K562 (cell line): ENCODE results near the gene LUZP1. TPM values are rescaled to one million over a fixed set of nuclear protein-coding genes. Genes with fewer than 3 reads are reported as not detected.

ENCODE experiments used
- ATAC-seq: fragments of 200-7000 bp; cut with Tn5 transposase; 3 replicates; pipeline ENCODE4 v1.9.1; 2020; ENCODE audit warnings: moderate library complexity
- BruUV-seq: library from RNA; stranded (reverse); fragments of 400-500 nt; replicated peaks from 2 replicates; lab custom pipeline; 2021; lab: Mats Ljungman, UMichigan
- CTCF ChIA-PET: fragments of 300-600 bp; formaldehyde crosslinking; extraction: SDS; loops from one replicate; lab custom pipeline; 2021; ENCODE audit warnings: low intra/inter-chr PET ratio; lab: Yijun Ruan, JAX
- POLR2A ChIA-PET: fragments of 300-600, 350-650 bp; sonication (Branson Sonifier 250); formaldehyde crosslinking; extraction: SDS; loops from one replicate; lab custom pipeline; 2021; ENCODE audit warnings: antibody characterized with exemption, inconsistent platforms; lab: Yijun Ruan, JAX
- DNase-seq, 4 experiments: peaks; one replicate each; pipeline versions ENCODE4 v3.0.0 to v3.0.0-alpha.2; 2011 to 2018; ENCODE audit warnings: low spot score in 3 of 4, mixed read lengths in 3 of 4; ENCODE audit errors: extremely low read depth in 1 of 4
- FAIRE-seq: peaks from 2 replicates; lab custom pipeline; 2011; peaks lifted over from hg19 to GRCh38; lab: Jason Lieb, UNC
- H2AFZ ChIP-seq: 2 replicates; pipeline ENCODE4 v1.6.0; 2011; ENCODE audit warnings: low read depth, low read length, control low read depth, inconsistent platforms
- H3K27ac ChIP-seq: fragments of 200-600 bp; 3 replicates; pipeline ENCODE4 v1.8.0; 2011; ENCODE audit warnings: low read depth, mild to moderate bottlenecking, control low read depth, inconsistent platforms, low read length, moderate library complexity, mixed read lengths; ENCODE audit errors: extremely low read depth
- H3K27me3 ChIP-seq, 2 experiments: fragments of 300-600 bp in 1 of 2; 2 replicates in 1 of 2; 3 replicates in 1 of 2; pipeline versions ENCODE4 v1.6.0 to v1.8.0; 2011; ENCODE audit warnings: inconsistent platforms in 2 of 2, low read length in 2 of 2, mild to moderate bottlenecking in 1 of 2, mixed read lengths in 1 of 2, moderate library complexity in 1 of 2; ENCODE audit not compliant: control insufficient read depth in 2 of 2, insufficient read depth in 2 of 2
- H3K36me3 ChIP-seq: fragments of 300-600 bp; 3 replicates; pipeline ENCODE4 v1.8.0; 2011; ENCODE audit warnings: mild to moderate bottlenecking, low read length, inconsistent platforms; ENCODE audit not compliant: control insufficient read depth, insufficient read depth
- H3K4me1 ChIP-seq, 2 experiments: fragments of 200-600 bp in 1 of 2; replicated peaks in 1 of 2; 2 replicates in 1 of 2; 3 replicates in 1 of 2; pipeline versions ENCODE4 v1.5.1 to v1.8.0; 2011; ENCODE audit warnings: inconsistent platforms in 2 of 2, low read length in 2 of 2, mild to moderate bottlenecking in 1 of 2, mixed read lengths in 1 of 2, moderate library complexity in 1 of 2; ENCODE audit not compliant: control insufficient read depth in 2 of 2, insufficient read depth in 2 of 2
- H3K4me2 ChIP-seq: 2 replicates; pipeline ENCODE4 v1.6.1; 2011; ENCODE audit warnings: low read length, control low read depth, inconsistent platforms, mixed read lengths; ENCODE audit not compliant: insufficient read depth
- H3K4me3 ChIP-seq: fragments of 200-600 bp; sonication (generic), shearing (Covaris generic); 2 replicates; pipeline ENCODE4 v1.5.1; 2016; ENCODE audit warnings: control low read depth, inconsistent platforms
- H3K79me2 ChIP-seq: fragments of 200-600 bp; 3 replicates; pipeline ENCODE4 v1.8.0; 2011; ENCODE audit warnings: low read length, inconsistent platforms; ENCODE audit not compliant: control insufficient read depth, insufficient read depth
- H3K9ac ChIP-seq, 2 experiments: 2 replicates each; pipeline versions ENCODE4 v1.6.0 to v1.6.1; 2011; ENCODE audit warnings: low read depth in 2 of 2, low read length in 2 of 2, control low read depth in 1 of 2, inconsistent platforms in 1 of 2, mild to moderate bottlenecking in 1 of 2, mixed read lengths in 1 of 2; ENCODE audit not compliant: insufficient read depth in 1 of 2
- H3K9me1 ChIP-seq: one replicate; pipeline ENCODE4 v1.6.0; 2011; ENCODE audit warnings: inconsistent platforms, mild to moderate bottlenecking, low read length, moderate library complexity; ENCODE audit not compliant: control insufficient read depth, insufficient read depth
- H3K9me3 ChIP-seq: replicated peaks from 2 replicates; pipeline ENCODE4 v1.5.1; 2011; ENCODE audit warnings: low read depth, low read length, inconsistent platforms; ENCODE audit not compliant: control insufficient read depth, insufficient read depth
- H4K20me1 ChIP-seq: replicated peaks from 2 replicates; pipeline ENCODE4 v1.6.1; 2011; ENCODE audit warnings: low read length, inconsistent platforms, mixed read lengths; ENCODE audit not compliant: control insufficient read depth, insufficient read depth
- CBFB ChIP-seq: sonication (generic); formaldehyde crosslinking; IDR thresholded peaks from 2 replicates; pipeline ENCODE4 v1.4.0; 2020; ENCODE audit warnings: mild to moderate bottlenecking, missing genetic modification reagents
- FOXK2 ChIP-seq, 2 experiments: fragments of 450-650 bp; IDR thresholded peaks in 1 of 2; conservative IDR thresholded peaks in 1 of 2; 2 replicates each; pipeline ENCODE4 v1.6.1; 2016; ENCODE audit warnings: low read depth in 2 of 2, mild to moderate bottlenecking in 1 of 2
- HOXB6 ChIP-seq: fragments of 250-450 bp; sonication (Bioruptor Pico); IDR thresholded peaks from 2 replicates; pipeline ENCODE4 v1.5.1; 2022; ENCODE audit warnings: mild to moderate bottlenecking, borderline replicate concordance
- KDM2B ChIP-seq: fragments of 250-450 bp; sonication (Bioruptor Pico); IDR thresholded peaks from 2 replicates; pipeline ENCODE4 v1.8.0; 2021; ENCODE audit warnings: mild to moderate bottlenecking, moderate library complexity
- MEF2A ChIP-seq: IDR thresholded peaks from 2 replicates; pipeline ENCODE4 v1.6.1; 2011; ENCODE audit warnings: low read depth, mild to moderate bottlenecking, low read length, moderate library complexity; ENCODE audit not compliant: control insufficient read depth
- NCOA2 ChIP-seq, 2 experiments: fragments of 450-650 bp; IDR thresholded peaks; 2 replicates each; pipeline ENCODE4 v1.6.1; 2018; ENCODE audit warnings: mild to moderate bottlenecking in 2 of 2, moderate library complexity in 1 of 2; ENCODE audit not compliant: partially characterized antibody in 2 of 2
- NFE2L1 ChIP-seq: fragments of 450-650 bp; IDR thresholded peaks from 2 replicates; pipeline ENCODE4 v1.6.1; 2016; ENCODE audit warnings: missing genetic modification characterization, low read depth, mild to moderate bottlenecking, missing compliant biosample characterization, moderate library complexity, borderline replicate concordance
- NR2C1 ChIP-seq, 2 experiments: fragments of 450-650 bp; IDR thresholded peaks; 2 replicates each; pipeline ENCODE4 v1.6.1; 2017; ENCODE audit warnings: mild to moderate bottlenecking in 2 of 2, antibody characterized with exemption in 1 of 2, inconsistent platforms in 1 of 2, missing compliant biosample characterization in 1 of 2, missing genetic modification characterization in 1 of 2
- PHB2 ChIP-seq: fragments of 450-650 bp; IDR thresholded peaks from 2 replicates; pipeline ENCODE4 v1.6.1; 2017; ENCODE audit warnings: low read depth
- PTRF ChIP-seq: fragments of 450-650 bp; IDR thresholded peaks from 2 replicates; pipeline ENCODE4 v1.6.1; 2016; ENCODE audit warnings: mild to moderate bottlenecking, missing genetic modification characterization, missing compliant biosample characterization
- ZBTB7A ChIP-seq: IDR thresholded peaks from 2 replicates; pipeline ENCODE4 v1.6.1; 2011; ENCODE audit warnings: low read depth, mild to moderate bottlenecking, low read length, moderate library complexity, borderline replicate concordance; ENCODE audit not compliant: control insufficient read depth
- ZNF184 ChIP-seq: sonication (generic); formaldehyde crosslinking; IDR thresholded peaks from 2 replicates; pipeline ENCODE4 v1.5.0; 2020; ENCODE audit warnings: missing genetic modification reagents
- WGBS: fragments of 100-300 bp; shearing (Covaris generic); methylation state at CpG from one replicate; pipeline ENCODE4 v1.1.6; 2016; ENCODE audit warnings: low coverage, mixed read lengths; ENCODE audit not compliant: insufficient coverage; ENCODE audit errors: missing lambda C conversion rate; 5-methylcytosine and 5-hydroxymethylcytosine counted together
- in situ Hi-C: fragments of 300-500 bp; cut with MboI; formaldehyde crosslinking; loops from 4 replicates; pipeline ENCODE4 v1.15.0; 2018; ENCODE audit warnings: inconsistent platforms, mixed read lengths
- intact Hi-C: fragments of 100-400 bp; cut with micrococcal nuclease; formaldehyde crosslinking; loops from 2 replicates; pipeline ENCODE4 v1.14.2; 2022
- polyA plus RNA-seq, 8 experiments: library from polyadenylated mRNA; depleted of rRNA in 4 of 8; stranded (reverse) in 5 of 8; unstranded in 3 of 8; fragments of >200 nt; fragmentation: Nextera tagmentation in 2 of 8; fragmentation: Illumina TruSeq in 1 of 8; extraction: Ambion mirVana in 2 of 8; extraction: Trizol in 1 of 8; gene quantifications; 2 replicates each; pipeline versions ENCODE4 v1.2.1 to v1.2.3, GENCODE V29; 2011 to 2014; ENCODE audit warnings: inconsistent platforms in 1 of 8, missing spikeins in 1 of 8
- total RNA-seq, 7 experiments: library from RNA; depleted of rRNA in 6 of 7; stranded (reverse); fragments of >200 nt in 6 of 7; fragmentation: Illumina TruSeq in 2 of 7; extraction: Trizol in 2 of 7; gene quantifications; 2 replicates each; pipeline versions ENCODE4 v1.2.1 to v1.2.3, GENCODE V29; 2011 to 2021; ENCODE audit warnings: low replicate concordance in 1 of 7
- TF ChIP-seq, protein P1 (sequence below): sonication (generic); formaldehyde crosslinking; IDR thresholded peaks from 2 replicates; pipeline ENCODE4 v1.8.1; 2022; ENCODE audit warnings: missing genetic modification reagents
- TF ChIP-seq, protein P2 (sequence below): fragments of 450-650 bp; IDR thresholded peaks from 2 replicates; pipeline ENCODE4 v1.6.1; 2016
- TF ChIP-seq, protein P3 (sequence below): fragments of 450-650 bp; IDR thresholded peaks from 2 replicates; pipeline ENCODE4 v1.6.1; 2016; ENCODE audit warnings: low read depth, mild to moderate bottlenecking, moderate library complexity

The LUZP1 gene
- total and polyA plus RNA-seq, 9 of the 15 experiments (the other 6 are each of a cell fraction or from before 2014, with no cell fraction given) = 6.5 to 19.1 (median 12.4) TPM

DNA sequence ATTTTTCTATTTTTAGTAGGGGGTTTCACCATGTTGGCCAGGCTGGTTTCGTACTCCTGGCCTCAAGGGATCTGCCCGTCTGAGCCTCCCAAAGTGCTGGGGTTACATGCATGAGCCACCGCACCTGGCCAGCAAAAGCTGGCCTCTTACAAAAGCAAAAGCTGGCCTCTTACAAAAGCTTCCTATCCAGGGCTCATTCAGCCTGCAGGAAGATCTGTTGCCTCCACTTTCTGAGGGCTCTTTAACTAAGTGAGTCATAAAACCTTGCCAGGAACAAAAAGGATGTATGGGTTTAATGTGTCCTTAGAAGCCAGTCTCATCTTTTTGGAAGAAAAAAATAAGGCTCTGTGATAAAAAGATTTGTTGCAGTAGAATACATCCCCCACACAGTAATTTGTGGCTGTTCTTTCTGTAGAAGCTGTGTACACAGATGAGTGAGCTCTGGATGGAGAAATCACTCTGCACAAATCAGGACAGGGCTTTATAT, 33.6 kb upstream of the LUZP1 start:
- Histone ChIP-seq H3K9me3 (peaks cover 3% of the 10 kb centered on the region), H3K27ac (no peak overlapping the region), H3K4me1 (no peaks in the 10 kb centered on the region; a peak in 1 of 5 replicates), H3K36me3 (no peaks in the 10 kb centered on the region), H3K79me2 (no peaks in the 10 kb centered on the region), H3K9me1 (no peaks in the 10 kb centered on the region), H3K9ac (no peak overlapping the region), H3K4me2 (no peak overlapping the region), H4K20me1 (no peaks in the 10 kb centered on the region), H3K4me3 (no peak overlapping the region), H2AFZ (no peak overlapping the region), H3K27me3 (peaks cover 16 to 31% of the 10 kb centered on the region in 2 experiments; a peak in 4 of 5 replicates)
- no TSS peak for BruUV-seq
- TF ChIP-seq, protein P1, sequence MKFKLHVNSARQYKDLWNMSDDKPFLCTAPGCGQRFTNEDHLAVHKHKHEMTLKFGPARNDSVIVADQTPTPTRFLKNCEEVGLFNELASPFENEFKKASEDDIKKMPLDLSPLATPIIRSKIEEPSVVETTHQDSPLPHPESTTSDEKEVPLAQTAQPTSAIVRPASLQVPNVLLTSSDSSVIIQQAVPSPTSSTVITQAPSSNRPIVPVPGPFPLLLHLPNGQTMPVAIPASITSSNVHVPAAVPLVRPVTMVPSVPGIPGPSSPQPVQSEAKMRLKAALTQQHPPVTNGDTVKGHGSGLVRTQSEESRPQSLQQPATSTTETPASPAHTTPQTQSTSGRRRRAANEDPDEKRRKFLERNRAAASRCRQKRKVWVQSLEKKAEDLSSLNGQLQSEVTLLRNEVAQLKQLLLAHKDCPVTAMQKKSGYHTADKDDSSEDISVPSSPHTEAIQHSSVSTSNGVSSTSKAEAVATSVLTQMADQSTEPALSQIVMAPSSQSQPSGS (CRISPR knock-in tag) = no peak
- TF ChIP-seq FOXK2 (conservative IDR thresholded peaks at IDR 0.05 in 1 of 2, IDR thresholded peaks at IDR 0.05 in 1 of 2; ENCODE audit: low read depth in 2 of 2) = no peak
- TF ChIP-seq, protein P2, sequence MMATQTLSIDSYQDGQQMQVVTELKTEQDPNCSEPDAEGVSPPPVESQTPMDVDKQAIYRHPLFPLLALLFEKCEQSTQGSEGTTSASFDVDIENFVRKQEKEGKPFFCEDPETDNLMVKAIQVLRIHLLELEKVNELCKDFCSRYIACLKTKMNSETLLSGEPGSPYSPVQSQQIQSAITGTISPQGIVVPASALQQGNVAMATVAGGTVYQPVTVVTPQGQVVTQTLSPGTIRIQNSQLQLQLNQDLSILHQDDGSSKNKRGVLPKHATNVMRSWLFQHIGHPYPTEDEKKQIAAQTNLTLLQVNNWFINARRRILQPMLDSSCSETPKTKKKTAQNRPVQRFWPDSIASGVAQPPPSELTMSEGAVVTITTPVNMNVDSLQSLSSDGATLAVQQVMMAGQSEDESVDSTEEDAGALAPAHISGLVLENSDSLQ = no peak
- TF ChIP-seq HOXB6 (CRISPR knock-in tag) = no peak
- TF ChIP-seq, protein P3, sequence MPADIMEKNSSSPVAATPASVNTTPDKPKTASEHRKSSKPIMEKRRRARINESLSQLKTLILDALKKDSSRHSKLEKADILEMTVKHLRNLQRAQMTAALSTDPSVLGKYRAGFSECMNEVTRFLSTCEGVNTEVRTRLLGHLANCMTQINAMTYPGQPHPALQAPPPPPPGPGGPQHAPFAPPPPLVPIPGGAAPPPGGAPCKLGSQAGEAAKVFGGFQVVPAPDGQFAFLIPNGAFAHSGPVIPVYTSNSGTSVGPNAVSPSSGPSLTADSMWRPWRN = no peak
- no peak for TF ChIP-seq ZNF184 (CRISPR knock-in tag)
- no peak for TF ChIP-seq MEF2A
- TF ChIP-seq NFE2L1 (tag) = no peak
- no peak for TF ChIP-seq NR2C1 (IDR thresholded peaks at IDR 0.05)
- TF ChIP-seq NR2C1 (tag; IDR thresholded peaks at IDR 0.05) = no peak
- TF ChIP-seq KDM2B (CRISPR knock-in tag) = no peak
- no peak for TF ChIP-seq NCOA2 (IDR thresholded peaks at IDR 0.05; ENCODE audit: partially characterized antibody in 2 of 2)
- no peak for TF ChIP-seq CBFB
- TF ChIP-seq PTRF (tag) = no peak
- TF ChIP-seq PHB2 = no peak
- TF ChIP-seq ZBTB7A = no peak
- FAIRE-seq (no peak), ATAC-seq (no peak), DNase-seq (no peak)
- ChIA-PET CTCF (no interaction called here), POLR2A (interaction anchor here (0.7 kb wide), 1 partner anchor 575 kb away, joined by 3 read pairs; no protein-coding TSS in a partner anchor)
- in situ Hi-C loops (no loop called here), intact Hi-C loops (no loop called here)
- WGBS = 5% methylated on average over 3 of the region's 3 CpGs
